IMR-90 (cell line): ENCODE results near the gene FBXL16. TPM values are rescaled to one million over a fixed set of nuclear protein-coding genes. Genes with fewer than 3 reads are reported as not detected.

Experiments
- ATAC-seq: fragments of 200-7000 bp; cut with Tn5 transposase; 2 replicates; pipeline ENCODE4 v1.9.1; 2020; ENCODE audit warnings: low read depth, mild to moderate bottlenecking, moderate library complexity
- BruUV-seq: library from RNA; stranded (reverse); fragments of 400-500 nt; replicated peaks from 2 replicates; lab custom pipeline; 2021; lab: Mats Ljungman, UMichigan
- CTCF ChIA-PET: fragments of 300-600 bp; formaldehyde crosslinking; extraction: SDS; loops from one replicate; lab custom pipeline; 2021; ENCODE audit warnings: antibody characterized with exemption; lab: Yijun Ruan, JAX
- POLR2A ChIA-PET: fragments of 300-600 bp; sonication (Branson Sonifier 250); formaldehyde crosslinking; loops from one replicate; lab custom pipeline; 2022; ENCODE audit warnings: antibody characterized with exemption; ENCODE audit not compliant: unreplicated experiment; lab: Charles Lee
- DNase-seq: peaks from one replicate; pipeline ENCODE4 v3.0.0; 2013
- H2AFZ ChIP-seq: replicated peaks from 2 replicates; pipeline ENCODE3; 2013; ENCODE audit warnings: low read length, mild to moderate bottlenecking; ENCODE audit not compliant: poor library complexity
- H2AK5ac ChIP-seq: 2 replicates; pipeline ENCODE4 v1.6.1; 2013; ENCODE audit warnings: low read depth, low read length, inconsistent platforms
- H2AK9ac ChIP-seq: replicated peaks from 2 replicates; pipeline ENCODE3; 2013; ENCODE audit warnings: mild to moderate bottlenecking, low read depth, low read length, moderate library complexity; ENCODE audit not compliant: poor library complexity
- H2BK120ac ChIP-seq: 2 replicates; pipeline ENCODE4 v1.6.1; 2013; ENCODE audit warnings: low read depth, low read length, inconsistent platforms
- H2BK15ac ChIP-seq: 3 replicates; pipeline ENCODE4 v1.6.1; 2013; ENCODE audit warnings: low read depth, low read length, inconsistent platforms
- H2BK20ac ChIP-seq: 2 replicates; pipeline ENCODE4 v1.6.1; 2013; ENCODE audit warnings: low read depth, mild to moderate bottlenecking, inconsistent platforms, low read length, moderate library complexity
- H2BK5ac ChIP-seq: 2 replicates; pipeline ENCODE4 v1.6.1; 2013; ENCODE audit warnings: mild to moderate bottlenecking, low read depth, low read length, inconsistent platforms; ENCODE audit not compliant: poor library complexity, severe bottlenecking
- H3K14ac ChIP-seq: replicated peaks from 2 replicates; pipeline ENCODE4 v1.6.1; 2013; ENCODE audit warnings: low read depth, low read length, inconsistent platforms
- H3K18ac ChIP-seq: 2 replicates; pipeline ENCODE4 v1.6.1; 2013; ENCODE audit warnings: low read depth, low read length, control low read depth
- H3K23ac ChIP-seq: 2 replicates; pipeline ENCODE4 v1.6.1; 2013; ENCODE audit warnings: low read depth, low read length, inconsistent platforms
- H3K27ac ChIP-seq: 2 replicates; pipeline ENCODE4 v1.5.1; 2013; ENCODE audit warnings: mild to moderate bottlenecking, control low read depth, low read length; ENCODE audit not compliant: insufficient read depth
- H3K27me3 ChIP-seq: 2 replicates; pipeline ENCODE4 v1.6.1; 2013; ENCODE audit warnings: low read length; ENCODE audit not compliant: control insufficient read depth, insufficient read depth
- H3K36me3 ChIP-seq: 2 replicates; pipeline ENCODE4 v1.6.1; 2013; ENCODE audit warnings: low read length, mixed read lengths; ENCODE audit not compliant: control insufficient read depth, insufficient read depth
- H3K4ac ChIP-seq: 2 replicates; pipeline ENCODE4 v1.6.1; 2013; ENCODE audit warnings: low read depth, low read length, inconsistent platforms
- H3K4me1 ChIP-seq: 2 replicates; pipeline ENCODE4 v1.6.1; 2013; ENCODE audit warnings: low read length, mixed read lengths; ENCODE audit not compliant: control insufficient read depth, insufficient read depth
- H3K4me2 ChIP-seq: 2 replicates; pipeline ENCODE4 v1.6.1; 2013; ENCODE audit warnings: low read depth, mild to moderate bottlenecking, control low read depth, low read length, moderate library complexity
- H3K4me3 ChIP-seq: 2 replicates; pipeline ENCODE4 v1.5.1; 2013; ENCODE audit warnings: low read depth, mild to moderate bottlenecking, control low read depth, low read length, moderate library complexity; ENCODE audit not compliant: insufficient read depth
- H3K56ac ChIP-seq: 2 replicates; pipeline ENCODE4 v1.6.1; 2013; ENCODE audit warnings: low read length, inconsistent platforms; ENCODE audit not compliant: insufficient read depth; ENCODE audit errors: extremely low read depth
- H3K79me1 ChIP-seq, 2 experiments: 2 replicates each; pipeline ENCODE4 v1.6.1; 2013; ENCODE audit warnings: low read length in 2 of 2, inconsistent platforms in 1 of 2, low read depth in 1 of 2
- H3K9ac ChIP-seq: 2 replicates; pipeline ENCODE4 v1.6.1; 2013; ENCODE audit warnings: low read depth, low read length, control low read depth
- H3K9me1 ChIP-seq: 2 replicates; pipeline ENCODE4 v1.6.1; 2013; ENCODE audit warnings: low read length, inconsistent platforms; ENCODE audit not compliant: insufficient read depth
- H3K9me3 ChIP-seq: 2 replicates; pipeline ENCODE4 v1.6.1; 2013; ENCODE audit warnings: low read length; ENCODE audit not compliant: control insufficient read depth, insufficient read depth
- H4K20me1 ChIP-seq: 2 replicates; pipeline ENCODE4 v1.6.1; 2013; ENCODE audit warnings: low read length, inconsistent platforms; ENCODE audit not compliant: insufficient read depth
- H4K5ac ChIP-seq: 2 replicates; pipeline ENCODE4 v1.6.1; 2013; ENCODE audit warnings: mild to moderate bottlenecking, low read depth, low read length, control low read depth
- H4K8ac ChIP-seq, 2 experiments: 2 replicates each; pipeline ENCODE4 v1.6.1; 2013; ENCODE audit warnings: low read depth in 2 of 2, low read length in 2 of 2, control low read depth in 1 of 2, inconsistent platforms in 1 of 2
- H4K91ac ChIP-seq: 2 replicates; pipeline ENCODE4 v1.6.1; 2013; ENCODE audit warnings: low read depth, low read length, inconsistent platforms; ENCODE audit not compliant: insufficient read depth
- BHLHE40 ChIP-seq: fragments of 150-350 bp; IDR thresholded peaks from 2 replicates; pipeline ENCODE4 v1.6.1; 2016; ENCODE audit warnings: mild to moderate bottlenecking, low read depth, low read length
- CEBPB ChIP-seq: IDR thresholded peaks from 2 replicates; pipeline ENCODE4 v1.6.1; 2012; ENCODE audit warnings: low read depth, low read length, improper control_type of control experiment
- CHD1 ChIP-seq: IDR thresholded peaks from 2 replicates; pipeline ENCODE4 v1.6.1; 2012; ENCODE audit warnings: low read depth, low read length, improper control_type of control experiment
- FOS ChIP-seq: fragments of 150-350 bp; IDR thresholded peaks from 2 replicates; pipeline ENCODE4 v1.6.1; 2016; ENCODE audit warnings: low read depth, low read length
- MAFK ChIP-seq: IDR thresholded peaks from 2 replicates; pipeline ENCODE4 v1.6.1; 2012; ENCODE audit warnings: low read depth, low read length, improper control_type of control experiment
- MAZ ChIP-seq: IDR thresholded peaks from 2 replicates; pipeline ENCODE4 v1.6.1; 2012; ENCODE audit warnings: low read depth, mild to moderate bottlenecking, low read length, improper control_type of control experiment, moderate library complexity, borderline replicate concordance
- MXI1 ChIP-seq: IDR thresholded peaks from 2 replicates; pipeline ENCODE4 v1.6.1; 2012; ENCODE audit warnings: low read depth, mild to moderate bottlenecking, low read length, moderate library complexity, borderline replicate concordance
- NFE2L2 ChIP-seq: fragments of 150-350 bp; IDR thresholded peaks from 2 replicates; pipeline ENCODE4 v1.6.1; 2016; ENCODE audit warnings: low read depth, mild to moderate bottlenecking, low read length
- POLR2A ChIP-seq: IDR thresholded peaks from 2 replicates; pipeline ENCODE4 v1.6.1; 2012; ENCODE audit warnings: mild to moderate bottlenecking, low read depth, low read length
- RAD21 ChIP-seq: IDR thresholded peaks from 2 replicates; pipeline ENCODE4 v1.6.1; 2012; ENCODE audit warnings: low read length, improper control_type of control experiment
- RCOR1 ChIP-seq: IDR thresholded peaks from 2 replicates; pipeline ENCODE4 v1.6.1; 2012; ENCODE audit warnings: mild to moderate bottlenecking, low read length, improper control_type of control experiment; ENCODE audit not compliant: insufficient replicate concordance
- RFX5 ChIP-seq: IDR thresholded peaks from 2 replicates; pipeline ENCODE4 v1.8.0; 2012; ENCODE audit warnings: low read depth, mild to moderate bottlenecking, low read length, moderate library complexity
- SMC3 ChIP-seq: fragments of 150-350 bp; IDR thresholded peaks from 2 replicates; pipeline ENCODE4 v1.6.1; 2016; ENCODE audit warnings: low read depth, mild to moderate bottlenecking, antibody characterized with exemption, low read length, moderate library complexity
- WGBS, 2 experiments: methylation state at CpG; one replicate each; pipeline versions ENCODE4 v1.1.5 to v1.1.7; 2013; ENCODE audit warnings: missing lambda C conversion rate in 2 of 2; ENCODE audit not compliant: insufficient read length in 1 of 2; ENCODE audit errors: extremely low coverage in 2 of 2; 5-methylcytosine and 5-hydroxymethylcytosine counted together
- dilution Hi-C: fragments of 300-500 bp; cut with HindIII; formaldehyde crosslinking; loops from one replicate; pipeline ENCODE4 v1.14.3; 2018; ENCODE audit warnings: low sequenced_read_pairs; ENCODE audit not compliant: unreplicated experiment
- in situ Hi-C: fragments of 300-500 bp; cut with MboI; formaldehyde crosslinking; loops from 3 replicates; pipeline ENCODE4 v1.14.3; 2019; ENCODE audit warnings: low sequenced_read_pairs, inconsistent platforms, mixed read lengths
- intact Hi-C: fragments of 100-400 bp; cut with micrococcal nuclease; formaldehyde crosslinking; loops from 2 replicates; pipeline ENCODE4 v1.10.0; 2022
- polyA plus RNA-seq, 3 experiments: library from polyadenylated mRNA; depleted of rRNA; stranded (reverse); fragments of >200 nt; gene quantifications; 2 replicates each; pipeline ENCODE4 v1.2.3, GENCODE V29; 2012; ENCODE audit warnings: low replicate concordance in 1 of 3
- total RNA-seq: library from RNA; depleted of rRNA; stranded (reverse); fragments of >200 nt; gene quantifications from 2 replicates; pipeline ENCODE4 v1.2.3, GENCODE V29; 2012
- TF ChIP-seq, protein P1 (sequence below): fragments of 150-350 bp; IDR thresholded peaks from 2 replicates; pipeline ENCODE4 v1.6.1; 2016; ENCODE audit warnings: low read depth, mild to moderate bottlenecking, low read length, moderate library complexity, borderline replicate concordance
- TF ChIP-seq, protein P2 (sequence below): fragments of 150-350 bp; IDR thresholded peaks from 2 replicates; pipeline ENCODE4 v1.6.1; 2017; ENCODE audit warnings: mild to moderate bottlenecking, antibody characterized with exemption, low read length, low read depth

The FBXL16 gene
- total and polyA plus RNA-seq, 2 of the 4 experiments (the other 2 are of a cell fraction), result 0.18 to 2.2 TPM

- Histone ChIP-seq H3K4me1 (peaks cover 6% of the 10 kb centered on the region), H2AFZ (no peak overlapping the region), H3K9ac (no peak overlapping the region), H3K4me2 (no peak overlapping the region), H2AK9ac (peak overlapping the region; percentile 72), H2BK5ac (no peak overlapping the region), H4K20me1 (peaks cover 4% of the 10 kb centered on the region), H3K27me3 (no peaks in the 10 kb centered on the region), H4K5ac (no peak overlapping the region), H3K27ac (no peak overlapping the region), H3K56ac (no peak overlapping the region), H3K36me3 (peaks cover 35% of the 10 kb centered on the region), H3K79me1 (peaks cover 0 to 5% of the 10 kb centered on the region in 2 experiments; a peak in 1 of 4 replicates), H4K91ac (no peak overlapping the region), H2AK5ac (no peak overlapping the region), H3K4ac (no peak overlapping the region), H3K4me3 (no peak overlapping the region), H2BK20ac (no peak overlapping the region), H2BK120ac (no peak overlapping the region), H2BK15ac (no peak overlapping the region), H4K8ac (no peak overlapping the region), H3K23ac (no peak overlapping the region), H3K14ac (no peak overlapping the region), H3K9me1 (peaks cover 2% of the 10 kb centered on the region; the same call in 1 of the 2 replicates), H3K9me3 (no peaks in the 10 kb centered on the region), H3K18ac (no peak overlapping the region)
- ChIA-PET CTCF (no interaction called here), POLR2A (no interaction called here)
- dilution Hi-C loops (no loop called here), in situ Hi-C loops (no loop called here), intact Hi-C loops (no loop called here)
- WGBS, 2 experiments, result 79% methylated on average over 5 of the region's 22 CpGs; no CpG with 5 or more reads in 1 of the 2 experiments
- ATAC-seq (no peak), DNase-seq (no peak)
- BruUV-seq, result no TSS peak
- TF ChIP-seq MAZ, result no peak
- TF ChIP-seq CHD1, result no peak
- TF ChIP-seq POLR2A, result no peak
- TF ChIP-seq RCOR1, result no peak
- no peak for TF ChIP-seq RAD21
- no peak for TF ChIP-seq SMC3
- TF ChIP-seq, protein P1, sequence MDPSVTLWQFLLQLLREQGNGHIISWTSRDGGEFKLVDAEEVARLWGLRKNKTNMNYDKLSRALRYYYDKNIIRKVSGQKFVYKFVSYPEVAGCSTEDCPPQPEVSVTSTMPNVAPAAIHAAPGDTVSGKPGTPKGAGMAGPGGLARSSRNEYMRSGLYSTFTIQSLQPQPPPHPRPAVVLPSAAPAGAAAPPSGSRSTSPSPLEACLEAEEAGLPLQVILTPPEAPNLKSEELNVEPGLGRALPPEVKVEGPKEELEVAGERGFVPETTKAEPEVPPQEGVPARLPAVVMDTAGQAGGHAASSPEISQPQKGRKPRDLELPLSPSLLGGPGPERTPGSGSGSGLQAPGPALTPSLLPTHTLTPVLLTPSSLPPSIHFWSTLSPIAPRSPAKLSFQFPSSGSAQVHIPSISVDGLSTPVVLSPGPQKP, result no peak
- TF ChIP-seq, protein P2, sequence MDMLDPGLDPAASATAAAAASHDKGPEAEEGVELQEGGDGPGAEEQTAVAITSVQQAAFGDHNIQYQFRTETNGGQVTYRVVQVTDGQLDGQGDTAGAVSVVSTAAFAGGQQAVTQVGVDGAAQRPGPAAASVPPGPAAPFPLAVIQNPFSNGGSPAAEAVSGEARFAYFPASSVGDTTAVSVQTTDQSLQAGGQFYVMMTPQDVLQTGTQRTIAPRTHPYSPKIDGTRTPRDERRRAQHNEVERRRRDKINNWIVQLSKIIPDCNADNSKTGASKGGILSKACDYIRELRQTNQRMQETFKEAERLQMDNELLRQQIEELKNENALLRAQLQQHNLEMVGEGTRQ, result no peak
- TF ChIP-seq NFE2L2, result no peak
- TF ChIP-seq FOS, result no peak
- no peak for TF ChIP-seq RFX5
- TF ChIP-seq MAFK, result no peak
- TF ChIP-seq MXI1, result no peak
- TF ChIP-seq CEBPB, result no peak
- no peak for TF ChIP-seq BHLHE40
Observed at GRCh38 chr16:730666-731509, 25.3 kb upstream of the FBXL16 start.
